DND-41 (cell line): ENCODE results near the gene MGAT2.
A peak's percentile ranks its signal among the peaks of the same experiment; 100 is the strongest.

Experiments
- ATAC-seq: fragments of 200-7000 bp; cut with Tn5 transposase; 3 replicates; pipeline ENCODE4 v1.9.1; 2021; ENCODE audit warnings: low read depth; ENCODE audit not compliant: insufficient read depth
- DNase-seq: peaks from one replicate; pipeline ENCODE4 v3.0.0-alpha.2; 2020
- H2AFZ ChIP-seq: 2 replicates; pipeline ENCODE4 v1.6.0; 2012; ENCODE audit warnings: low read depth, low read length
- H3K27ac ChIP-seq: 2 replicates; pipeline ENCODE4 v1.5.1; 2012; ENCODE audit warnings: low read length, inconsistent platforms
- H3K27me3 ChIP-seq: fragments of 200-600 bp; sonication (generic); 2 replicates; pipeline ENCODE4 v1.6.0; 2012; ENCODE audit warnings: low read length, mild to moderate bottlenecking, inconsistent platforms; ENCODE audit not compliant: insufficient read depth, poor library complexity
- H3K36me3 ChIP-seq: 2 replicates; pipeline ENCODE4 v1.5.1; 2012; ENCODE audit warnings: low read length, inconsistent platforms; ENCODE audit not compliant: insufficient read depth
- H3K4me1 ChIP-seq: 2 replicates; pipeline ENCODE4 v1.5.1; 2012; ENCODE audit warnings: mild to moderate bottlenecking, low read length; ENCODE audit not compliant: insufficient read depth
- H3K4me2 ChIP-seq: 2 replicates; pipeline ENCODE4 v1.6.0; 2012; ENCODE audit warnings: mild to moderate bottlenecking, moderate library complexity, low read length, inconsistent platforms; ENCODE audit not compliant: insufficient read depth
- H3K4me3 ChIP-seq, 2 experiments: fragments of 200-600 bp in 1 of 2; shearing (Covaris generic) in 1 of 2; 2 replicates each; pipeline ENCODE4 v1.5.1; 2012 to 2016; ENCODE audit warnings: inconsistent platforms in 2 of 2, low read length in 2 of 2, mild to moderate bottlenecking in 2 of 2, low read depth in 1 of 2, moderate library complexity in 1 of 2
- H3K79me2 ChIP-seq: 2 replicates; pipeline ENCODE4 v1.6.0; 2012; ENCODE audit warnings: low read length, inconsistent platforms; ENCODE audit not compliant: insufficient read depth
- H3K9ac ChIP-seq: 2 replicates; pipeline ENCODE4 v1.6.0; 2012; ENCODE audit warnings: low read depth, mild to moderate bottlenecking, inconsistent platforms, low read length, moderate library complexity
- H3K9me3 ChIP-seq: 2 replicates; pipeline ENCODE4 v1.5.1; 2012; ENCODE audit warnings: low read length, moderate library complexity, mild to moderate bottlenecking, inconsistent platforms; ENCODE audit not compliant: insufficient read depth, severe bottlenecking
- H4K20me1 ChIP-seq: 2 replicates; pipeline ENCODE4 v1.6.0; 2012; ENCODE audit warnings: low read length; ENCODE audit not compliant: insufficient read depth
- CTCF ChIP-seq: IDR thresholded peaks from 2 replicates; pipeline ENCODE4 v1.5.1; 2012; ENCODE audit warnings: borderline replicate concordance, low read length, moderate library complexity, mild to moderate bottlenecking; ENCODE audit not compliant: poor library complexity, severe bottlenecking; ENCODE audit errors: extremely low read depth
- EZH2 ChIP-seq: IDR thresholded peaks from 3 replicates; pipeline ENCODE4 v1.6.1; 2012; ENCODE audit warnings: borderline replicate concordance, low read depth, mild to moderate bottlenecking, moderate library complexity, low read length, inconsistent platforms; ENCODE audit not compliant: severe bottlenecking

MGAT2 gene

DNA sequence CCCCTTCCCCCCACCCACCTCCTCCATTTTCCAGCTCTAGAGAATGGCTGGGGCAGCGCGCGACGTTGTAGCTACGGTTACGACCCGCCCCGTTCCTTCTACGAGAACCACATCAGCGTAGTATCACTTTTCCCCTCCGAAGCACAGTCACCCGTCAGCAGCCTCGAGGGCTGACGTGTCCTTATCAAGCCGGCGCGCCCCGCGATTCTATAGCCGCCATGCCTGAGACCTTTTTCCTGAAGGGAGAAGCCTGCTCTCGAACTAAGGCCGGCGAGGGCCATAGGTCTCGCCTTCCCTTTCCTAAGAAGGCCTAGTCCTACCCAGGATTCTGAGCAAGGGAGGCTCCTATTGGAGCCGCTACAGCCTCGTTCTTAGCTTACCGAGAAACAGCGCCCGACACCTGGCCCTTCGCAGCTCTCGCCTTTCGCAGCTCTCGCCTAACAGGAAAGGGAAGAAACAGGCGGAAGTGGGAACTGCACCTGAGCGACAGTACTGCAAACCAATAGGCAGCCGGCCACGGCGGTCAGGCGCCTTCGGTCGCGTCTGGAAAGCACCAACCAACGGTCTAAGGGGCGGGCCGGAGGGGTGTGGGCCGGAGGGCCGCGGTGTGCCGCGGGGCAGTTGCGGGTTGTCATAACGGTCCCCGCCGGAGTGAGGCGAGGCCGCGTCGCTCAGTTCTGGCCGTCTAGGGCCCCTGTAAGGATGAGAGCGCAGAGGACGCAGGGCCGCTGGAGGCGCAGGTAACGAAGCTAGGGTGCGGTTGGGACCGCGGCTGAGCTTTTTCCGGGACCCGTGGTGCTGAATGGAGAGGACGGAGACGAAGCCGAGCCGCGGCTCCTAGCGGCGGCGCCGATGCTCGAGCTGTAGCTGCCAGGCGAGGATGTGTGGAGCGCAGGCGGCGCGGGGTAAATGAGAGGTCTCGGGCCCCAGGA lies at the start of gene MGAT2, which contains the start of gene RPL36AL:
TSS of gene MGAT2 (plus strand) at position 618 of the 932 bp plus-strand sequence. CDS start 470 bp downstream, outside the sequence.
TSS of gene RPL36AL (minus strand) at position 445 of the 932 bp plus-strand sequence. CDS start 1,522 bp downstream, outside the sequence.
- peak within 1 kb of the TSS; percentile 87 for H3K9ac ChIP-seq
- no peak for TF ChIP-seq EZH2
- TF ChIP-seq CTCF: peak; percentile 32
- H2AFZ ChIP-seq: peak within 1 kb of the TSS; percentile 79
- peaks cover 93% of the 10 kb centered on the region for H3K79me2 ChIP-seq
- no peaks in the 10 kb centered on the region for H3K27me3 ChIP-seq
- H4K20me1 ChIP-seq: peaks cover 31% of the 10 kb centered on the region
- H3K4me1 ChIP-seq: peaks cover 55% of the 10 kb centered on the region
- H3K27ac ChIP-seq: peak within 1 kb of the TSS; percentile 88
- DNase-seq: peak; percentile 96
- peak within 1 kb of the TSS; percentile 90 for H3K4me2 ChIP-seq
- H3K9me3 ChIP-seq: no peaks in the 10 kb centered on the region
- peak within 1 kb of the TSS; percentile 67 to 72 for H3K4me3 ChIP-seq
- peak; percentile 90 for ATAC-seq
- H3K36me3 ChIP-seq: peaks cover 62% of the 10 kb centered on the region

DNA sequence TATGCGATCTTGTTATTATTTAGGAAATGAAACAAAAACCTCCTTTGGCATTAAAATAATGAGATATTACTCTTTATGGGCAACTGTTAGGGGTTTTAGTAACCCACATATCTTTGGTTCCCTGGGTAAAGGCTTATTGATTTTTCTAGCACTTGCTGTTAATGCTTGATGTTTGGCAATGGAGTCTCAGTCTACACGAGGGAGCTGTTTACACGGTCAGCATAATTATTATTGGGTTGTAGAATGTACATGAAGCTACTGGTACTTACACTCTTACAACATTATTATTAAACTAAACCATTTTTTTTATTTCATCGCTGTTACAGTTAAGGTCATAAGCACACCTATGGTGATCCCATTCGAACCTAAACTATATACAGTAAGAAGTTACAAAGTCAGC lies 46.6 kb upstream of the MGAT2 start:
- Histone ChIP-seq H4K20me1 (peaks cover 4% of the 10 kb centered on the region; the same call in 1 of the 2 replicates), H3K4me1 (no peaks in the 10 kb centered on the region), H3K4me3 (no peak overlapping the region), H3K9me3 (peaks cover 2% of the 10 kb centered on the region), H3K27me3 (no peaks in the 10 kb centered on the region), H3K79me2 (peaks cover 6% of the 10 kb centered on the region; the same call in 1 of the 2 replicates), H3K9ac (no peak overlapping the region), H3K36me3 (peaks cover 39% of the 10 kb centered on the region), H2AFZ (no peak overlapping the region), H3K4me2 (no peak overlapping the region), H3K27ac (no peak overlapping the region)
- DNase-seq (no peak), ATAC-seq (no peak)
- TF ChIP-seq CTCF (no peak), EZH2 (no peak)

GRCh38 chr14:49578141-49578540 lies 42.5 kb upstream of the MGAT2 start:
- no peak for DNase-seq
- H3K36me3 ChIP-seq: peaks cover 61% of the 10 kb centered on the region
- H4K20me1 ChIP-seq: peaks cover 38% of the 10 kb centered on the region
- H3K27ac ChIP-seq: no peak overlapping the region
- H3K4me2 ChIP-seq: no peak overlapping the region
- H3K9ac ChIP-seq: no peak overlapping the region
- peaks cover 11% of the 10 kb centered on the region; the same call in 1 of the 2 replicates for H3K4me1 ChIP-seq
- H3K9me3 ChIP-seq: no peaks in the 10 kb centered on the region
- H3K79me2 ChIP-seq: peaks cover 45% of the 10 kb centered on the region
- ATAC-seq: no peak
- H3K27me3 ChIP-seq: no peaks in the 10 kb centered on the region
- no peak overlapping the region for H2AFZ ChIP-seq
- no peak for TF ChIP-seq EZH2
- no peak for TF ChIP-seq CTCF
- H3K4me3 ChIP-seq: no peak overlapping the region
